DOHH2 (cell line): Measurements from ENCODE around the gene TMEM255A.

ENCODE experiments used
- CTCF ChIP-seq: fragments of 200-600 bp; sonication (generic); IDR thresholded peaks from one replicate; pipeline ENCODE4 v1.5.1; 2014; ENCODE audit warnings: antibody characterized with exemption, mild to moderate bottlenecking, low read depth, low read length; ENCODE audit not compliant: poor library complexity, severe bottlenecking
- EZH2phosphoT487 ChIP-seq: fragments of 200-600 bp; sonication (generic); IDR thresholded peaks from 2 replicates; pipeline ENCODE4 v1.6.1; 2017; ENCODE audit warnings: borderline replicate concordance, mild to moderate bottlenecking, antibody characterized with exemption, low read length, moderate library complexity, mixed read lengths

- no peak for TF ChIP-seq CTCF
- no peak for TF ChIP-seq EZH2phosphoT487
Measured at GRCh38 chrX:120297923-120298322, 13.3 kb downstream of the TMEM255A start.
